Ovary (tissue), 9 donors: ENCODE results near the gene PRDX6. TPM values are rescaled to one million over a fixed set of nuclear protein-coding genes. Genes with fewer than 3 reads are reported as not detected.
"Not testable (repeated sequence)": the region's sequence is repeated elsewhere in the genome, so short reads cannot be mapped to it uniquely, and the experiment has no call there.

Experiments
- DNase-seq, 5 donors: peaks; one replicate each; pipeline ENCODE4 v3.0.0-alpha.2; 2019 to 2020
- H3K27ac ChIP-seq, 2 donors: fragments of 200-600 bp; one replicate each; pipeline versions ENCODE4 v1.5.1 to v1.8.0; 2019 to 2022
- H3K27me3 ChIP-seq: fragments of 200-600 bp; one replicate; pipeline ENCODE4 v1.8.0; 2022
- H3K36me3 ChIP-seq: fragments of 200-600 bp; sonication (generic); one replicate; pipeline ENCODE4 v1.5.1; 2019
- H3K4me1 ChIP-seq: one replicate; pipeline ENCODE4 v1.8.1; 2013; ENCODE audit warnings: mild to moderate bottlenecking, moderate library complexity; ENCODE audit not compliant: insufficient read depth
- H3K4me3 ChIP-seq: fragments of 200-600 bp; sonication (generic); one replicate; pipeline ENCODE4 v1.5.1; 2017
- H3K9me3 ChIP-seq, 2 donors: fragments of 200-600 bp in 1 of 2; sonication (generic) in 1 of 2; one replicate each; pipeline versions ENCODE4 v1.5.1 to v1.8.1; 2013 to 2019; ENCODE audit warnings: mild to moderate bottlenecking in 1 of 2, moderate library complexity in 1 of 2
- CTCF ChIP-seq, 3 donors: fragments of 450-650 bp in 2 of 3; fragments of 200-600 bp in 1 of 3; IDR thresholded peaks; one replicate each; pipeline versions ENCODE4 v1.5.1 to v1.8.0; 2016 to 2022; ENCODE audit warnings: antibody characterized with exemption in 3 of 3, mild to moderate bottlenecking in 1 of 3
- EP300 ChIP-seq: sonication (generic); formaldehyde crosslinking; IDR thresholded peaks from one replicate; pipeline ENCODE4 v1.6.1; 2017; ENCODE audit warnings: antibody characterized with exemption
- POLR2A ChIP-seq: fragments of 450-650 bp; IDR thresholded peaks from one replicate; pipeline ENCODE4 v1.6.1; 2017; ENCODE audit warnings: antibody characterized with exemption, mild to moderate bottlenecking, moderate library complexity
- WGBS, 3 donors: extraction: QIAGEN DNeasy Blood & Tissue Kit in 1 of 3; methylation state at CpG; one replicate each; pipeline versions ENCODE4 v1.1.5 to v1.1.7; 2013 to 2017; 5-methylcytosine and 5-hydroxymethylcytosine counted together
- intact Hi-C, 4 donors: fragments of 100-400 bp; cut with DNase I; formaldehyde crosslinking; loops; one replicate each; pipeline versions ENCODE4 v1.11.0 to v1.15.1; 2022 to 2023
- polyA plus RNA-seq, 2 donors: library from polyadenylated mRNA; stranded (reverse); fragments of 200-250 nt in 1 of 2; fragments of 350-450 nt in 1 of 2; fragmentation: Illumina TruSeq in 1 of 2; extraction: RNeasy Lipid Tissue Mini Kit (QIAGEN cat#74804) in 1 of 2; gene quantifications; one replicate each; pipeline ENCODE4 v1.2.3, GENCODE V29; 2013 to 2014
- total RNA-seq, 7 donors: library from RNA; depleted of rRNA in 2 of 7; stranded (reverse); fragments of >200 nt in 2 of 7; fragmentation: NEBNext Ultra II Directional in 3 of 7; extraction: Animal tissue kit (Norgen Biotek cat#: 25700) in 3 of 7; gene quantifications; one replicate each; pipeline versions ENCODE4 v1.1.0 to v1.2.4, GENCODE V29; 2016 to 2023
- donor health status: DM: no; HTN: no; CAD: no; lungs with moderate emphysema.
- donor health status: DM: no; HTN: no; CAD: no.
- donor health status: Bipolar disorder and iron deficiency.
- donor health status: DM: yes; HTN: yes; CAD: no.
- donor health status: DM: no; HTN: no; CAD: no.
- donor health status: DM: yes; HTN: yes; CAD: no.

The PRDX6 gene
- total and polyA plus RNA-seq, 9 donors: 111 to 278 (median 198) TPM

- 42 to 61% (median 59%) methylated on average over 3 of the region's 3 CpGs for WGBS, 3 donors
- no peak for DNase-seq
- Histone ChIP-seq H3K27ac (no peak overlapping the region), H3K4me3 (no peak overlapping the region), H3K27me3 (no peaks in the 10 kb centered on the region), H3K9me3 (no peaks in the 10 kb centered on the region), H3K4me1 (no peaks in the 10 kb centered on the region), H3K36me3 (no peaks in the 10 kb centered on the region)
- intact Hi-C loops: no loop called here
- TF ChIP-seq EP300: no peak
- TF ChIP-seq CTCF (IDR thresholded peaks at IDR 0.05): no peak
- TF ChIP-seq POLR2A: no peak
Measured at GRCh38 chr1:173507205-173507846, 30.2 kb downstream of the PRDX6 start.

GRCh38 chr1:173507847-173508209, 30.7 kb downstream of the PRDX6 start:
- no peaks in the 10 kb centered on the region for H3K4me1 ChIP-seq
- no peaks in the 10 kb centered on the region for H3K9me3 ChIP-seq
- TF ChIP-seq EP300 (no peak), CTCF (IDR thresholded peaks at IDR 0.05) (no peak), POLR2A (no peak)
- H3K27me3 ChIP-seq: no peaks in the 10 kb centered on the region
- intact Hi-C loops: no loop called here
- no peaks in the 10 kb centered on the region for H3K36me3 ChIP-seq
- 57 to 64% (median 62%) methylated on average over 3 of the region's 3 CpGs for WGBS, 3 donors
- H3K27ac ChIP-seq: no peak overlapping the region
- no peak for DNase-seq
- H3K4me3 ChIP-seq: no peak overlapping the region

- intact Hi-C loops: no loop called here
- TF ChIP-seq POLR2A: no peak
- no peak for TF ChIP-seq CTCF (IDR thresholded peaks at IDR 0.05)
- no peak for TF ChIP-seq EP300
- no peak overlapping the region for H3K27ac ChIP-seq
- H3K4me1 ChIP-seq: no peaks in the 10 kb centered on the region
- H3K27me3 ChIP-seq: no peaks in the 10 kb centered on the region
- no peak overlapping the region for H3K4me3 ChIP-seq
- no peaks in the 10 kb centered on the region for H3K9me3 ChIP-seq
- DNase-seq: no peak
- WGBS, 3 donors: 79 to 86% (median 84%) methylated on average over 2 of the region's 2 CpGs
- H3K36me3 ChIP-seq: no peaks in the 10 kb centered on the region
Measured at GRCh38 chr1:173508541-173508940, 31.4 kb downstream of the PRDX6 start.

GRCh38 chr1:173509797-173510196, 32.7 kb downstream of the PRDX6 start:
- Histone ChIP-seq H3K36me3 (no peaks in the 10 kb centered on the region), H3K4me3 (no peak overlapping the region), H3K27me3 (no peaks in the 10 kb centered on the region), H3K9me3 (no peaks in the 10 kb centered on the region), H3K27ac (no peak overlapping the region), H3K4me1 (no peaks in the 10 kb centered on the region)
- DNase-seq: no peak
- TF ChIP-seq CTCF (IDR thresholded peaks at IDR 0.05): no peak
- TF ChIP-seq EP300: no peak
- TF ChIP-seq POLR2A: no peak
- intact Hi-C loops: no loop called here
- 61 to 74% (median 69%) methylated on average over 1 of the region's 1 CpG for WGBS, 3 donors

DNA sequence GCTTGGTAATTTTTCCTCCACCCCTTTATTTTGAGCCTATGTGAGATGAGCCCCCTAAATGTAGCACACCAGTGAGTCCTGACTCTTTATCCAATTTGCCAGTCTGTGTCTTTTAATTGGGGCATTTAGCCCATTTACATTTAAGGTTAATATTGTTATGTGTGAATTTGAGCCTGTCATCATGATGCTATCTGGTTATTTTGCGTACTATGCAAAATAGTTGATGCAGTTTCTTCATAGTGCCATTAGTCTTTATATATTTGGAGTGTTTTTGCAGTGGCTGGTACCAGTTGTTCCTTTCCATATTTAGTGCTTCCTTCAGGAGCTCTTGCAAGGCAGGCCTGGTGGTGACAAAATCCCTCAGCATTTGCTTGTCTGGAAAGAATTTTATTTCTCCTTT, 37.4 kb downstream of the PRDX6 start:
- intact Hi-C loops: not testable (repeated sequence)

More for the DNA sequence above, 37.4 kb downstream of the PRDX6 start:
- 97 to 100% (median 100%) methylated on average over 1 of the region's 1 CpG for WGBS, 3 donors
- not testable (repeated sequence) for H3K27ac ChIP-seq, H3K4me3 ChIP-seq, H3K9me3 ChIP-seq, H3K4me1 ChIP-seq, DNase-seq, H3K36me3 ChIP-seq, H3K27me3 ChIP-seq
